Astrocyte (in vitro differentiated cells and primary cell): Measurements from ENCODE around the gene PHOSPHO1. TPM values are rescaled to one million over a fixed set of nuclear protein-coding genes. Genes with fewer than 3 reads are reported as not detected.
"Not testable (repeated sequence)": the region's sequence is repeated elsewhere in the genome, so short reads cannot be mapped to it uniquely, and the experiment has no call there.

ENCODE experiments used
- DNase-seq: peaks from one replicate; pipeline ENCODE4 v3.0.0-alpha.2; 2010; ENCODE audit warnings: low read depth
- FAIRE-seq: peaks from 2 replicates; lab custom pipeline; 2011; peaks lifted over from hg19 to GRCh38; lab: Jason Lieb, UNC
- H2AFZ ChIP-seq: 2 replicates; pipeline ENCODE4 v1.6.0; 2012; ENCODE audit warnings: low read depth, low read length, inconsistent platforms
- H3K27ac ChIP-seq: 2 replicates; pipeline ENCODE4 v1.5.1; 2011; ENCODE audit warnings: low read depth, low read length, inconsistent platforms
- H3K27me3 ChIP-seq: 2 replicates; pipeline ENCODE4 v1.6.0; 2011; ENCODE audit warnings: low read length, inconsistent platforms; ENCODE audit not compliant: insufficient read depth
- H3K36me3 ChIP-seq: 2 replicates; pipeline ENCODE4 v1.5.1; 2011; ENCODE audit warnings: low read length, inconsistent platforms; ENCODE audit not compliant: insufficient read depth
- H3K4me1 ChIP-seq: 2 replicates; pipeline ENCODE4 v1.5.1; 2011; ENCODE audit warnings: low read length, inconsistent platforms; ENCODE audit not compliant: insufficient read depth
- H3K4me2 ChIP-seq: 2 replicates; pipeline ENCODE4 v1.6.0; 2012; ENCODE audit warnings: low read length, inconsistent platforms
- H3K4me3 ChIP-seq: 2 replicates; pipeline ENCODE4 v1.5.1; 2011; ENCODE audit warnings: low read depth, mild to moderate bottlenecking, low read length, inconsistent platforms; ENCODE audit not compliant: insufficient read depth
- H3K79me2 ChIP-seq: 2 replicates; pipeline ENCODE4 v1.6.0; 2012; ENCODE audit warnings: mild to moderate bottlenecking, low read length, inconsistent platforms; ENCODE audit not compliant: insufficient read depth
- H3K9ac ChIP-seq: 2 replicates; pipeline ENCODE4 v1.6.0; 2012; ENCODE audit warnings: mild to moderate bottlenecking, low read length, inconsistent platforms
- H3K9me3 ChIP-seq: 2 replicates; pipeline ENCODE4 v1.5.1; 2012; ENCODE audit warnings: low read depth, mild to moderate bottlenecking, low read length, inconsistent platforms; ENCODE audit not compliant: insufficient read depth
- H4K20me1 ChIP-seq: 2 replicates; pipeline ENCODE4 v1.6.0; 2012; ENCODE audit warnings: low read length, inconsistent platforms; ENCODE audit not compliant: insufficient read depth
- H3K27ac Mint-ChIP-seq: one replicate; pipeline ENCODE4 v1.8.0; 2021; ENCODE audit warnings: mild to moderate bottlenecking, mixed read lengths; ENCODE audit not compliant: unreplicated experiment
- H3K27me3 Mint-ChIP-seq: one replicate; pipeline ENCODE4 v1.8.0; 2021; ENCODE audit warnings: low read depth, mixed read lengths; ENCODE audit not compliant: unreplicated experiment
- H3K36me3 Mint-ChIP-seq: one replicate; pipeline ENCODE4 v1.8.0; 2021; ENCODE audit warnings: low read depth, mixed read lengths; ENCODE audit not compliant: unreplicated experiment
- H3K4me1 Mint-ChIP-seq: one replicate; pipeline ENCODE4 v1.8.0; 2021; ENCODE audit warnings: low read depth, mixed read lengths; ENCODE audit not compliant: unreplicated experiment
- H3K4me3 Mint-ChIP-seq: one replicate; pipeline ENCODE4 v1.8.0; 2021; ENCODE audit warnings: mild to moderate bottlenecking, moderate library complexity, mixed read lengths; ENCODE audit not compliant: unreplicated experiment
- H3K9me3 Mint-ChIP-seq: one replicate; pipeline ENCODE4 v1.8.0; 2021; ENCODE audit warnings: mild to moderate bottlenecking, mixed read lengths; ENCODE audit not compliant: unreplicated experiment
- CTCF ChIP-seq: IDR thresholded peaks from 2 replicates; pipeline ENCODE4 v1.5.1; 2011; ENCODE audit warnings: low read depth, mild to moderate bottlenecking, inconsistent platforms, low read length, moderate library complexity; ENCODE audit not compliant: insufficient read depth
- EZH2 ChIP-seq: IDR thresholded peaks from 2 replicates; pipeline ENCODE4 v1.6.1; 2012; ENCODE audit warnings: mild to moderate bottlenecking, low read length, inconsistent platforms; ENCODE audit not compliant: insufficient read depth
- total RNA-seq: library from RNA; stranded (reverse); gene quantifications from 2 replicates; pipeline ENCODE4 v1.2.1, GENCODE V29; 2021

PHOSPHO1 gene
- total RNA-seq, 1 donor from 2014 or later: 0.95 TPM

- Histone ChIP-seq H3K9ac (no peak overlapping the region), H3K9me3 (peaks cover 4% of the 10 kb centered on the region), H3K4me2 (no peak overlapping the region), H3K4me1 (no peaks in the 10 kb centered on the region), H2AFZ (no peak overlapping the region), H3K4me3 (no peak overlapping the region), H3K36me3 (no peaks in the 10 kb centered on the region), H3K27ac (no peak overlapping the region), H4K20me1 (no peaks in the 10 kb centered on the region), H3K27me3 (no peaks in the 10 kb centered on the region), H3K79me2 (no peaks in the 10 kb centered on the region)
- no peak for TF ChIP-seq CTCF
- Mint-ChIP-seq H3K4me1 (peaks cover 8% of the 10 kb centered on the region), H3K36me3 (peaks cover 3% of the 10 kb centered on the region), H3K27me3 (peaks cover 9% of the 10 kb centered on the region), H3K9me3 (no peaks in the 10 kb centered on the region), H3K27ac (no peak overlapping the region), H3K4me3 (no peak overlapping the region)
- FAIRE-seq (no peak), DNase-seq (no peak)
These were observed 47.5 kb upstream of the PHOSPHO1 start for GRCh38 chr17:49278076-49278475.

- no peak for TF ChIP-seq EZH2
- no peak for TF ChIP-seq CTCF
- Histone ChIP-seq H3K27ac (no peak overlapping the region), H3K9me3 (peaks cover 4% of the 10 kb centered on the region), H2AFZ (no peak overlapping the region), H4K20me1 (no peaks in the 10 kb centered on the region), H3K4me3 (no peak overlapping the region), H3K4me1 (no peaks in the 10 kb centered on the region), H3K36me3 (no peaks in the 10 kb centered on the region), H3K27me3 (no peaks in the 10 kb centered on the region), H3K4me2 (no peak overlapping the region), H3K9ac (no peak overlapping the region), H3K79me2 (no peaks in the 10 kb centered on the region)
- Mint-ChIP-seq H3K27me3 (peaks cover 9% of the 10 kb centered on the region), H3K4me1 (peaks cover 8% of the 10 kb centered on the region), H3K4me3 (no peak overlapping the region), H3K27ac (no peak overlapping the region), H3K36me3 (peaks cover 3% of the 10 kb centered on the region), H3K9me3 (no peaks in the 10 kb centered on the region)
- no peak for FAIRE-seq
- DNase-seq: no peak
These were observed 47.1 kb upstream of the PHOSPHO1 start for GRCh38 chr17:49277638-49278037.

GRCh38 chr17:49275981-49276380 is 45.4 kb upstream of the PHOSPHO1 start:
- not testable (repeated sequence) for H3K4me3 ChIP-seq, H3K79me2 ChIP-seq, H3K9me3 ChIP-seq, H4K20me1 ChIP-seq, H3K27me3 Mint-ChIP-seq, H3K4me1 Mint-ChIP-seq, H3K4me2 ChIP-seq, H3K9ac ChIP-seq, DNase-seq, H2AFZ ChIP-seq, H3K27ac Mint-ChIP-seq, H3K36me3 Mint-ChIP-seq, H3K27ac ChIP-seq, H3K4me3 Mint-ChIP-seq, FAIRE-seq, H3K27me3 ChIP-seq, H3K9me3 Mint-ChIP-seq, H3K4me1 ChIP-seq, H3K36me3 ChIP-seq
